Heart left ventricle (tissue), 16 donors: ENCODE measurements around the gene GSG1L2. TPM values are rescaled to one million over a fixed set of nuclear protein-coding genes. Genes with fewer than 3 reads are reported as not detected.

Experiments used
- ATAC-seq, 4 donors: fragments of 200-7000 bp; cut with Tn5 transposase; one replicate each; pipeline ENCODE4 v1.9.1; 2020 to 2022; ENCODE audit warnings: moderate library complexity in 4 of 4, mild to moderate bottlenecking in 3 of 4, moderate number of reproducible peaks in 1 of 4
- DNase-seq, 5 donors: peaks; one replicate each; pipeline ENCODE4 v3.0.0-alpha.2; 2020
- H3K27ac ChIP-seq, 12 donors: fragments of 200-600 bp; sonication (generic) in 4 of 12; one replicate each; pipeline versions ENCODE4 v1.5.0 to v1.8.0; 2016 to 2022; ENCODE audit warnings: mild to moderate bottlenecking in 2 of 12
- H3K27me3 ChIP-seq, 9 donors: fragments of 200-600 bp; sonication (generic) in 2 of 9; one replicate each; pipeline versions ENCODE4 v1.5.1 to v1.8.0; 2016 to 2022; ENCODE audit warnings: mild to moderate bottlenecking in 3 of 9
- H3K36me3 ChIP-seq, 9 donors: fragments of 200-600 bp; sonication (generic) in 2 of 9; one replicate each; pipeline versions ENCODE4 v1.5.0 to v1.8.0; 2018 to 2022; ENCODE audit warnings: mild to moderate bottlenecking in 2 of 9
- H3K4me1 ChIP-seq, 12 donors: fragments of 200-600 bp; sonication (generic) in 4 of 12; one replicate each; pipeline versions ENCODE4 v1.5.0 to v1.8.0; 2016 to 2022; ENCODE audit warnings: mild to moderate bottlenecking in 3 of 12
- H3K4me3 ChIP-seq, 12 donors: fragments of 200-600 bp; sonication (generic) in 4 of 12; one replicate each; pipeline versions ENCODE4 v1.5.0 to v1.8.0; 2017 to 2022; ENCODE audit warnings: mild to moderate bottlenecking in 9 of 12, moderate library complexity in 4 of 12
- H3K9me3 ChIP-seq, 12 donors: fragments of 200-600 bp; sonication (generic) in 4 of 12; one replicate each; pipeline versions ENCODE4 v1.5.0 to v1.8.0; 2016 to 2022; ENCODE audit warnings: mild to moderate bottlenecking in 1 of 12
- CTCF ChIP-seq, 12 donors: fragments of 200-600 bp; sonication (generic) in 4 of 12; IDR thresholded peaks; one replicate each; pipeline versions ENCODE4 v1.5.0 to v1.8.0; 2018 to 2022; ENCODE audit warnings: antibody characterized with exemption in 12 of 12, mild to moderate bottlenecking in 5 of 12
- POLR2A ChIP-seq, 2 donors: fragments of 450-650 bp; IDR thresholded peaks; one replicate each; pipeline ENCODE4 v1.6.1; 2017; ENCODE audit warnings: antibody characterized with exemption in 2 of 2, mild to moderate bottlenecking in 2 of 2, moderate library complexity in 2 of 2
- WGBS, 4 donors: extraction: QIAGEN DNeasy Blood & Tissue Kit in 2 of 4; methylation state at CpG; one replicate each; pipeline versions ENCODE4 v1.1.5 to v1.1.7; 2013 to 2018; 5-methylcytosine and 5-hydroxymethylcytosine counted together
- intact Hi-C, 10 donors: fragments of 100-400 bp; cut with DNase I; formaldehyde crosslinking; loops; one replicate each; pipeline versions ENCODE4 v1.11.1 to v1.14.2; 2022
- polyA plus RNA-seq, 2 donors: library from polyadenylated mRNA; stranded (reverse); fragments of 200-250 nt; gene quantifications; one replicate each; pipeline ENCODE4 v1.2.3, GENCODE V29; 2013
- total RNA-seq, 9 donors: library from RNA; depleted of rRNA in 2 of 9; stranded (reverse); fragments of >200 nt in 2 of 9; fragmentation: NEBNext Ultra II Directional in 3 of 9; extraction: Animal tissue kit (Norgen Biotek cat#: 25700) in 3 of 9; gene quantifications; one replicate each; pipeline versions ENCODE4 v1.1.0 to v1.2.4, GENCODE V29; 2016 to 2023
- donor health status: ischemic (EF 13 %, LVEDD 7.1; RV severe dilation, severe dysfunction).
- donor health status: healthy with polysubstance abuse.
- donor health status: DM: no; HTN: yes; CAD: no.
- donor health status: DM: no; HTN: no; CAD: no.
- donor health status: ischemic (EF 25% LVEDD 6.9; RV normal size, moderate dysfunction).
- donor health status: ischemic (EF 25% LVEDD 5.7; RV mildly dilated, moderate dysfunction).
- donor health status: healthy.
- donor health status: DM: yes; HTN: yes; CAD: no.
- donor health status: ischemic (EF 35%, LVEDD 5.7; RV mildly dilated, moderate dysfunction).
- donor health status: nonischemic (EF 11% LVEDD 7.7; RV severe dilation, severe dysfunction).
- donor health status: DM: yes; HTN: yes; CAD: no.
- donor health status: PGD.
- donor health status: ischemic (EF 29% LVEDD 5.4; RV normal size, mild dysfunction).
- donor health status: nonischemic (EF 23%, LVEDD 6.1; RV moderate dilation, normal function).

Gene GSG1L2
- total and polyA plus RNA-seq, 11 donors = not detected

- H3K4me3 ChIP-seq = no peak overlapping the region
- no peaks in the 10 kb centered on the region for H3K9me3 ChIP-seq
- H3K36me3 ChIP-seq = no peaks in the 10 kb centered on the region
- WGBS, 4 donors = 75 to 83% (median 81%) methylated on average over 14 of the region's 14 CpGs
- DNase-seq (no peak), ATAC-seq (peak in 1 of 4 donors; percentile 28)
- no peak for TF ChIP-seq POLR2A (IDR thresholded peaks at IDR 0.05)
- no peak for TF ChIP-seq CTCF (IDR thresholded peaks at IDR 0.05)
- intact Hi-C loops = no loop called here
- peaks cover 0 to 26% (median 13%) of the 10 kb centered on the region in 12 donors for H3K4me1 ChIP-seq
- peak overlapping the region in 2 of 12 donors; percentile 67 to 87 for H3K27ac ChIP-seq
- H3K27me3 ChIP-seq = no peaks in the 10 kb centered on the region
Observed at GRCh38 chr17:9843152-9844010, 21.5 kb upstream of the GSG1L2 start.

- Histone ChIP-seq H3K27ac (peak overlapping the region; percentile 1 to 87 (median 56)), H3K36me3 (no peaks in the 10 kb centered on the region), H3K4me3 (no peak overlapping the region), H3K4me1 (peaks cover 0 to 37% (median 14%) of the 10 kb centered on the region in 12 donors), H3K9me3 (no peaks in the 10 kb centered on the region), H3K27me3 (no peaks in the 10 kb centered on the region)
- peak in 3 of 5 donors; percentile 44 to 71 (median 68) for DNase-seq
- peak; percentile 84 to 92 (median 88) for ATAC-seq
- intact Hi-C loops = no loop called here
- TF ChIP-seq CTCF (IDR thresholded peaks at IDR 0.05) (no peak), POLR2A (IDR thresholded peaks at IDR 0.05) (no peak)
- 36 to 53% (median 40%) methylated on average over 11 to 14 of the region's 14 CpGs for WGBS, 4 donors
Observed at GRCh38 chr17:9842057-9842758, 20.3 kb upstream of the GSG1L2 start.

GRCh38 chr17:9839433-9839832, 17.6 kb upstream of the GSG1L2 start:
- H3K36me3 ChIP-seq = no peaks in the 10 kb centered on the region
- TF ChIP-seq POLR2A (IDR thresholded peaks at IDR 0.05) = no peak
- no peak for TF ChIP-seq CTCF (IDR thresholded peaks at IDR 0.05)
- H3K9me3 ChIP-seq = no peaks in the 10 kb centered on the region
- H3K27ac ChIP-seq = peak overlapping the region in 1 of 12 donors; percentile 24
- intact Hi-C loops = no loop called here
- H3K27me3 ChIP-seq = no peaks in the 10 kb centered on the region
- no peak for DNase-seq
- H3K4me3 ChIP-seq = no peak overlapping the region
- ATAC-seq = no peak
- H3K4me1 ChIP-seq = peaks cover 0 to 37% (median 14%) of the 10 kb centered on the region in 12 donors
- WGBS, 4 donors = 67 to 74% (median 69%) methylated on average over 4 of the region's 4 CpGs
